NOMO-1 (cell line): Measurements from ENCODE around the gene TBX5.

Source experiments
- DNase-seq, 2 experiments: peaks; one replicate each; lab custom pipeline; 2025; ENCODE audit not compliant: unreplicated experiment in 2 of 2; lab: John Stamatoyannopoulos, UW

TBX5 gene

DNA sequence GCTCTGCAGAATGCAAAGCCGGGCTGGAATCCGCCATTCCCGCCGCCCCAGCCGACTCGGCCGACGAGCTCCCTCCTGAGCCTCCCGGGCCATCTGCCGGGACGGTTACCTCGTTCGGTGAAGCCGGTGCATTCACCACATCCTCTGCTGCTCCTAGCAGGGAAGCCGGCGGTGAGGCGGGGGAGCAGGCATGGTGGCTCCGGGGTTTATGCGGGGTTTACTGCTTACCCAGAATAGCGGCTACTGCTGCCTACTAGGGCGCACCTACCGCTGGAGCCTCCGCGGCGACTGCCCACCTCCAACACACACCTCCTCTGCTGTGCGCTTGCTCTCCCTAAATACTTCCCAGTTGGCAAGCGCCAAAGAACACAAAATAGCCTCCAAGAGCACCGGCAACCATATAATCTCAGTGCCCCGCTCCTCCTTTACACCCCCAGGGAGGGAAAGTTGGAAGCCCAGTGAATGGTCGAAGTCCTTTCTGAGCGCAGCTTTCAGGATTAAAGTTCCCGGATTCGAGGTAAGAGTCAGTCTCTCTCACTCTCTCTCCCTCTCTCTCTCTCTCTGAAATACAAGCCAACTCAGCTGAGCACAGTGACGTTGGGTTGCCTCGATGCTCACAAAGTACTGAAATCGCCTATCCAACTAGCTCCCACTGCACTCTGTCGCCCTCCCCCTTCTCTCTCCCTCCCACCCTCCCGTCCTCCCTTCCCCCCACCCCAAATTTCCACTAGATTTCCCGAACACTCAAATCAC is at the start of gene TBX5:
TBX5 (minus strand) TSS at position 626 of the 753 bp plus-strand sequence. CDS start 2,246 bp downstream, outside the sequence.
- no peak for DNase-seq

DNA sequence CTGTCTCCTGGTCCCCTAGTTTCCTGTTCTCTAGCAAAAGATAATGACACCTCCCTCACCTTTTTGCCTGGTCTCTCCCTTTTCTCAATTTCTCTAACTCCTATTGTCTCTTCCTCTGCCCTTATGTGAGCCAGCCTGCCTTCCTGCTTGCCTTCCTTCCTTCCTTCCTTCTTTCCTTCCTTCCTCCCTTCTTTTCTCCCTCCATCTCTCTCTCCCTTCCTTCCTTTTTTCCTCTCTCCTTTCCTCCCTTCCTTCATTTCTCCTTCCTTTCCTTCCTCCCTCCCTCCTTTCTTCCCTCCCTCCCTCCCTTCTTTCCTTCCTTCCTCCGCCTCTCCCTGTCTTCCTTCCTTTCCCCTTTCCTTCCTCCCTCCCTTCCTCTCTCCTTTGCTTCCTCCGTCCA is 45.7 kb upstream of the TBX5 start:
- no peak for DNase-seq

- no peak for DNase-seq
These were observed 44.8 kb upstream of the TBX5 start for GRCh38 chr12:114450515-114451300.

GRCh38 chr12:114450019-114450418 is 44.1 kb upstream of the TBX5 start:
- DNase-seq, result no peak

GRCh38 chr12:114448618-114448933 is 42.6 kb upstream of the TBX5 start:
- DNase-seq, result no peak

- no peak for DNase-seq
These were observed 42.1 kb upstream of the TBX5 start for GRCh38 chr12:114447799-114448617.

GRCh38 chr12:114447274-114447716 is 41.4 kb upstream of the TBX5 start:
- no peak for DNase-seq

DNA sequence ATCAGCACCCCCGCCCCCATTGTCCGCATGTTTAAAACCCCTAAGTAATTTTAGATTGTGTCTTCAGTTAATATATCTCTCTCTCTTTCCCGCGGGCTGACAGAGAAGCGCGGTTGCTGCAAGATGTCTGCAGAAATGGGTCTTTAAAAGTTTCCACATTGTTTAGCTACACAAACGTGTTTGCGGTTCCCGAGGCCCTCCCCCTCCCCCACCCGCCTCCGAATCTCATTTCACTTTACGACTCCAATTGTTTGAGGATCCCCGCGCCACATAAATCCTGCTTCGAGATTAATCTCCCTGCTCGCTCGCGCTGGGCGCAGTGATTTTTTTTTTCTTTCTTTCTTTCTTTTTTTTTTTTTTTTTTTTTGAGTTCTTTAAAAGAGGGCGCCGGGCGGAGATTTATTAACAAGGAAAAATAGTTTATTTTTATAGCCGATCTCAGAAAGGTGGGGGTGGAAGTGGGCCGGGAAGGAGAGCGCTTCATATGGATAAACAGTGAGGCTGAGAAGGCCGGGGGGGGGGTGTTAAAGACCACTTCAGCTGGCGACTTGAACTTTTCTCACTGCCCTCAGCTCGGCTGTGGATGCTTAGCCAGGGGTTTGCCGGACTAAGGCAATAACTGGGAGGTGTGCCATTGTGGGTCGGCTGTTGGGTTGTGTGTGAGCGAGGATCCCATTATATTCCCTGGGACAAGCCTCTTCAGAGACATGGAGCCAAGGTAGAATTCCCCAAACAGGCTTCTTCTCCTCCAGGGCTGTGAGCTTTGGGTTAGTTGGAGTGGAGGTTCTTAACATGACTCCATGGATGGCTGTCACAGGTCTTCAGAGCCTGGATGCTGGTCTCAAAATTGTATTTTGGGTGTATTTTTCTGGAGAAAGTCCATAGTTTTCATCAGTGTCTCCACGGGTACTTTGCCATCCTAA is 39.7 kb upstream of the TBX5 start:
- no peak for DNase-seq

DNA sequence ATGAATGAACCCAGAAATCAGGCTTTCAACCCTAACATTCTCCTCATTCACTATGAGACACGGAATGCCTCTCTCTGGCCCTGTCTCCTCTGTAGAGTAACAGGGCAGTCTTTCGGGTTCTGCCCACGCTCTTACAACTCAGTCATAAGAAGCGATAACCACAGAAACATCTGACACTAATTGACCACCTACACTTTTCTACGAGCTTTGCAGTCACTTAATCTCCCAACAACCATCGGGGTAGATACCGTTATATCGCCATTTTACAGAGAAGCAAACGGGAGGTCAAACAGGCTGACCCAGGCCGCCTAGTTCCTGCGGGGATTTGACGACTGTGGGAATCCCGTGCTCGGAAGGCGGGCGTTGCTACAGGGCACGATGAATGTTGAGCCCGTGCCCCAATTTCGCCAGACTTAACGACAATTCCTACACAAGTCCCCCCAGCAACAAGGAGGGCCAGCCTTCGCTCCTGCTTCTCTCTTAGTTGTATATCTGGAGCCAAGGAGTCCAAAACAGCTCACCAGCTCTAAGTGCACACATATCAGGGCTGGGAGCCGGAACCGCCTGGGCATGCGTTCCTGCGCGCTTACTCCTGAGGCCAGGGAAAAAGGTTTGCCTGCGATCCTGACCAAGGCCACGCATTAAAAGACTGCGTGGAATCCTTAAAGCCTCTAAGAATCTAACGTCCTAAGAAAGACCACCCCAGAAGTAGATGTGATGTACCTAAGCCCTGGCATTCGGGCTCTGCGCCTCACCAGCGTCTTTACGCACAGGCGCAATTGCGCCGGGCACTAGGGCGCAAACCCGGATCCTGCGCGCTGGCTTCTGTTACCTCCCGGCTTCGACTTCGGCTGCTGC is 38.7 kb upstream of the TBX5 start:
- no peak for DNase-seq

- no peak for DNase-seq
These were observed 37.9 kb upstream of the TBX5 start for GRCh38 chr12:114443607-114444421.

- no peak for DNase-seq
These were observed 36.6 kb upstream of the TBX5 start for GRCh38 chr12:114442578-114442977.

DNA sequence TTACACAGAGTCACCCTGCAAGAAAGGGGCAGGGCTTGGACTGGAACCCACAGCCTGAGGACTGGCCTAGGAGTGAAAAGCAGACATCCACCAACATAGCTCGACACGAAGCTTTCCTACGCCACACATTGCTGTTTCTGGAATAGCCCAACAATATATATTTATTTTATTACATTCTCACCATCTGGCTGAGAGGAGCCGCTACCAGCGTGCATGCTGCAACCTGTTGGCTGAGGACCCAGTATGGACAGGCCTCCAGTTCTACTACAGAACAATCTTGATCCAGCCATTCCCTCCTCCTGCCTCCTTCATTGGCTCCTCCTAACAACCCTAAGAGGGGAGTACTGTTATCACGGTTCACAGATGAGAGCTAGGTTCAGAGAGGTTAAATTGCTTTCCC is 35.6 kb upstream of the TBX5 start:
- no peak for DNase-seq

DNA sequence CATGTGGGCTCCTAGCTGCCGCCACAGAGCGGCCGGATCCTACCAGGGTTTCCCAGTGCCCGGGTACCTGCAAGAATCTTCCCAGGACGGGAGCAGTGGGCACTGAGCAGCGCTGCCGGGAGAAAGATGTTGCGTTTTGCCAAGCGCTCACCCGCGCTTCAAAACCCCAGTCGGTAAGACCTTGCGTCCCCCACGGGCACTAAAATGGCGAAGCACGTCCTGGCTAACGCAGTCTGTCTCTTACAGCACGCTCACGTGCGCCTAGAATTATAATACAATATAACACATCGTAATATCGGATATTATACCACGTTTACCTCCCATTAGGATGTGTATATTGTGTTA is 35.1 kb upstream of the TBX5 start:
- no peak for DNase-seq

DNA sequence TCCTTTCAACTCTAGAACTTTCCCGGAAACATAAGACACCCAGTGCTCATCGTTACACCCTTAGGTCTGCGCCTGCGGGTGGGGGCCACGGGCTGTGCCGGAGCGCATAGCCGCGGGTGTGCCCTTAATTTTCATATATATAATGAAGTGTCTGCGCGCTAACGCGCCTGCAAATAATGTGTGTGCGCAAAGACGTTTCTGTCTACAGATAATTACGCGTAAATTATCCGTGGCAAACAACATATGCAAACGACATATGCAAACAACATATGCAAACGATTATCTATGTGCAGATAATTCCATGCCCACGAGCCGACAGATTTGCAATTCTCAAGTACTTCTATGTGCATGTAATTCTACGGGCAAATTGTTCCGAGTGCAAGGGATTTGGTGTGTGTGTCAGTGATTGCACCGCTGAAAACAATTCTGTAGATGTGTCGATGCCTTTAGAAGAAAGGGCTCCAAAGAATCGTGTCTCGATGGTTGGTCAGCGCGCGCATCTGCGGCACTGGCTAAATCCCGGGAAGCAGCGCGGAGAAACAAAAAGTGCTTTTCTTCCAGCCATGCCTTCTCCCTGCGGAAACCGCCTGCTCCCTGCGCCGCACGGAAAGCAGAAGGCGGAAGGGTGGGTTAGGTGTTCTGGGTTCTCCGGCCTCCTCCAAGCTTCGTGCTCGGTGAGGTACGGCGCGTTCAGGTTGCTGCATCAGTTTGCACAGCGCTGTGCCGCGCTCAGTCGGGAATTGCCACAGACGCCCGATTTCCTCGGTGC is 34.5 kb upstream of the TBX5 start:
- no peak for DNase-seq

DNA sequence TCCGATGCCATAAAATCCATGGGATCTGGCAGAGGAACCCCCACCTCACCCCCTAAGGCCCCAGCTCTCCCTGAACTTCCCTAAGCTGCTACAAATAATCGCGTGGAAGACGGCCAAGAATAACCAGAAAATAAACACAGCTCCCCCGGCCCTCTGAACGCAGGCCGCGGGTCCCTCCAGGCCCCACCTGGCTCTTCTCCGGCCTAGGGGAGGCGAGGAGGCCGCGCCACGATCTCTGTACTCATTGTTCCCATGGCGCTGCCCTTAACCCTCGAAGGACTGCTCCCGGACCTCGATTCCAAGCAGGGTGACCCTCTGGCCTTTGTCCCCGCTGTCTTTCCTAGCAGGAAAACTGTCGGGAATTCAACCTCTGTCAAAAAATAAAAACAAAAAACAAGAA is 33.9 kb upstream of the TBX5 start:
- no peak for DNase-seq

GRCh38 chr12:114439261-114439683 is 33.3 kb upstream of the TBX5 start:
- no peak for DNase-seq

DNA sequence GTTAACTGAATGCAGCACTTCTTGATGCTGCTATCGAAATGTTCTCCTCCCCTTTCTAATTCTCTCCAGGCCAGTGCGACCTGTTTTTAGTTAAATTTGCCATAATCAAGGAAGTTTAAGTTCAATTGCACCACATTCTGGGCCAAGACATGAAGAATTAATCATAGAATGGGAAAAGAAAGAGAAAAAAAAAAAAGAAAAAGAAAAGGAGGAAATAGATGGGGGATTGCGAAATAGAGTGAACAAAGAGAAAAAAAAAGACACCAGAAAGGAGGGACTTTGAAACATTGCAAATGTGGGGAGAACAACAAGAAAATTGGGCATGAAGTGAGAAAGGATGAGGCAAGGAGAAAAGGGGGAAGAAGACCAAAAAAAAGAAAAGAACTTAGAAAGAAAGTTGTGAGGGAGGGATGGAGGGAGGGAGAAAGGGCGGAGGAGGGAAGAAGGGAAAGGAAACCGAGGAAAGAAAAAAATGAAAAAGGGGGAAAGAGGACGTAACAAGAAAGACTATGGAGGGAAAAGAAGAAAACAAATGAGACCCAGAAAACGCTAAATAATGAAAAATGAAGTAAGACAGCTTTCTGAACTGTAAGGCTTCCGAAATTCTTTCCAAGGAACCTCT is 32.8 kb upstream of the TBX5 start:
- no peak for DNase-seq

- DNase-seq, result no peak
These were observed 28.4 kb upstream of the TBX5 start for GRCh38 chr12:114434341-114434740.
